DND-41 (cell line): ENCODE results near the gene NR6A1.

Source experiments
- CTCF ChIP-seq: IDR thresholded peaks from 2 replicates; pipeline ENCODE4 v1.5.1; 2012; ENCODE audit warnings: borderline replicate concordance, low read length, moderate library complexity, mild to moderate bottlenecking; ENCODE audit not compliant: poor library complexity, severe bottlenecking; ENCODE audit errors: extremely low read depth
- EZH2 ChIP-seq: IDR thresholded peaks from 3 replicates; pipeline ENCODE4 v1.6.1; 2012; ENCODE audit warnings: borderline replicate concordance, low read depth, mild to moderate bottlenecking, moderate library complexity, low read length, inconsistent platforms; ENCODE audit not compliant: severe bottlenecking

GRCh38 chr9:124584631-124585030, 186.5 kb downstream of the NR6A1 start:
- TF ChIP-seq CTCF (no peak), EZH2 (no peak)
